H1 (cell line): ENCODE data around the gene ERICH2. TPM values are rescaled to one million over a fixed set of nuclear protein-coding genes. Genes with fewer than 3 reads are reported as not detected.

Experiments
- CTCF ChIA-PET: fragments of 300-600 bp; sonication (Branson Sonifier 250); formaldehyde crosslinking; loops from one replicate; lab custom pipeline; 2021; ENCODE audit not compliant: partially characterized antibody; lab: Charles Lee
- POLR2A ChIA-PET: fragments of 300-600 bp; sonication (Branson Sonifier 250); formaldehyde crosslinking; loops from one replicate; lab custom pipeline; 2021; ENCODE audit warnings: inconsistent platforms; ENCODE audit not compliant: partially characterized antibody; lab: Charles Lee
- DNase-seq, 2 experiments: peaks; one replicate each; pipeline versions ENCODE4 v3.0.0 to v3.0.0-alpha.2; 2010 to 2022; ENCODE audit warnings: low spot score in 2 of 2, low read depth in 1 of 2, mixed read lengths in 1 of 2
- FAIRE-seq: peaks from 2 replicates; lab custom pipeline; 2011; peaks lifted over from hg19 to GRCh38; lab: Jason Lieb, UNC
- H2AFZ ChIP-seq: 2 replicates; pipeline ENCODE4 v1.8.1; 2012; ENCODE audit warnings: low read length, inconsistent platforms
- H2AK5ac ChIP-seq: 2 replicates; pipeline ENCODE4 v1.6.1; 2013; ENCODE audit warnings: low read depth, low read length
- H2BK120ac ChIP-seq: replicated peaks from 2 replicates; pipeline ENCODE3; 2013; ENCODE audit warnings: low read depth, low read length, inconsistent platforms
- H2BK12ac ChIP-seq: 2 replicates; pipeline ENCODE4 v1.6.1; 2013; ENCODE audit warnings: low read depth, low read length
- H2BK15ac ChIP-seq: 2 replicates; pipeline ENCODE4 v1.6.1; 2013; ENCODE audit warnings: low read length
- H2BK20ac ChIP-seq: 2 replicates; pipeline ENCODE4 v1.6.1; 2013; ENCODE audit warnings: low read length
- H2BK5ac ChIP-seq: 2 replicates; pipeline ENCODE4 v1.6.1; 2013; ENCODE audit warnings: low read depth, low read length
- H3K14ac ChIP-seq: 2 replicates; pipeline ENCODE4 v1.6.1; 2013; ENCODE audit warnings: inconsistent platforms; ENCODE audit not compliant: insufficient read length
- H3K18ac ChIP-seq: 2 replicates; pipeline ENCODE4 v1.6.1; 2013; ENCODE audit warnings: low read length; ENCODE audit errors: extremely low read depth
- H3K23ac ChIP-seq: 2 replicates; pipeline ENCODE4 v1.6.1; 2013; ENCODE audit warnings: inconsistent platforms; ENCODE audit not compliant: insufficient read length
- H3K23me2 ChIP-seq: 2 replicates; pipeline ENCODE4 v1.6.1; 2013; ENCODE audit warnings: low read depth, low read length
- H3K27ac ChIP-seq: 2 replicates; pipeline ENCODE4 v1.6.1; 2011; ENCODE audit warnings: low read depth, low read length, inconsistent platforms
- H3K27me3 ChIP-seq, 4 experiments: replicated peaks in 1 of 4; 1 replicate in 1 of 4; 2 replicates in 3 of 4; pipeline versions ENCODE4 v1.6.1 to v1.8.1; 2011 to 2013; ENCODE audit warnings: low read length in 3 of 4, mild to moderate bottlenecking in 3 of 4, inconsistent platforms in 2 of 4, mixed read lengths in 2 of 4, moderate library complexity in 1 of 4; ENCODE audit not compliant: control insufficient read depth in 3 of 4, insufficient read depth in 3 of 4; ENCODE audit errors: extremely low read depth in 1 of 4
- H3K36me3 ChIP-seq, 4 experiments: 2 replicates each; pipeline versions ENCODE4 v1.6.1 to v1.8.1; 2011 to 2013; ENCODE audit warnings: mild to moderate bottlenecking in 4 of 4, low read length in 3 of 4, moderate library complexity in 2 of 4, control low read depth in 1 of 4, inconsistent platforms in 1 of 4; ENCODE audit not compliant: insufficient read depth in 4 of 4, control insufficient read depth in 2 of 4
- H3K4ac ChIP-seq: replicated peaks from 2 replicates; pipeline ENCODE3; 2013; ENCODE audit warnings: low read length, low read depth, mixed read lengths, inconsistent platforms; ENCODE audit not compliant: insufficient read length
- H3K4me1 ChIP-seq, 4 experiments: replicated peaks in 1 of 4; 1 replicate in 1 of 4; 2 replicates in 3 of 4; pipeline versions ENCODE4 v1.6.1 to v1.8.1; 2011 to 2013; ENCODE audit warnings: low read length in 3 of 4, inconsistent platforms in 2 of 4, mixed read lengths in 1 of 4; ENCODE audit not compliant: insufficient read depth in 4 of 4, control insufficient read depth in 3 of 4
- H3K4me2 ChIP-seq, 2 experiments: 2 replicates each; pipeline versions ENCODE4 v1.6.1 to v1.8.1; 2011 to 2013; ENCODE audit warnings: low read depth in 2 of 2, low read length in 2 of 2, control low read depth in 1 of 2, inconsistent platforms in 1 of 2, mild to moderate bottlenecking in 1 of 2; ENCODE audit not compliant: insufficient read depth in 1 of 2
- H3K4me3 ChIP-seq, 4 experiments: fragments of 200-600, 300-600 bp in 1 of 4; sonication (generic), shearing (Covaris generic), sonication (Bioruptor Twin) in 1 of 4; 2 replicates each; pipeline versions ENCODE4 v1.5.1 to v1.8.1; 2011 to 2016; ENCODE audit warnings: low read length in 4 of 4, low read depth in 3 of 4, control low read depth in 2 of 4, inconsistent platforms in 2 of 4, mild to moderate bottlenecking in 2 of 4, mixed read lengths in 1 of 4, moderate library complexity in 1 of 4; ENCODE audit not compliant: insufficient read depth in 2 of 4; ENCODE audit errors: extremely low read depth in 1 of 4
- H3K56ac ChIP-seq: replicated peaks from 2 replicates; pipeline ENCODE3; 2013; ENCODE audit warnings: low read depth, mild to moderate bottlenecking, mixed read lengths, low read length, inconsistent platforms; ENCODE audit not compliant: insufficient read length
- H3K79me1 ChIP-seq: 2 replicates; pipeline ENCODE4 v1.6.1; 2013; ENCODE audit warnings: low read depth, low read length, control low read depth
- H3K79me2 ChIP-seq, 2 experiments: 2 replicates each; pipeline versions ENCODE4 v1.6.1 to v1.8.1; 2012 to 2013; ENCODE audit warnings: low read length in 2 of 2, mild to moderate bottlenecking in 2 of 2, inconsistent platforms in 1 of 2; ENCODE audit not compliant: insufficient read depth in 2 of 2, control insufficient read depth in 1 of 2
- H3K9ac ChIP-seq, 4 experiments: replicated peaks in 1 of 4; 1 replicate in 1 of 4; 2 replicates in 3 of 4; pipeline versions ENCODE4 v1.6.1 to v1.8.1; 2011 to 2013; ENCODE audit warnings: low read depth in 3 of 4, low read length in 3 of 4, control low read depth in 2 of 4, mild to moderate bottlenecking in 2 of 4, moderate library complexity in 2 of 4, inconsistent platforms in 1 of 4; ENCODE audit errors: extremely low read depth in 1 of 4
- H3K9me3 ChIP-seq, 2 experiments: 2 replicates each; pipeline versions ENCODE4 v1.6.1 to v1.8.1; 2012 to 2013; ENCODE audit warnings: mild to moderate bottlenecking in 2 of 2, moderate library complexity in 2 of 2, control low read depth in 1 of 2, inconsistent platforms in 1 of 2, low read depth in 1 of 2, low read length in 1 of 2, mixed read lengths in 1 of 2; ENCODE audit not compliant: insufficient read depth in 2 of 2
- H4K20me1 ChIP-seq, 2 experiments: replicated peaks in 1 of 2; 2 replicates each; pipeline versions ENCODE3 to v1.8.1; 2011 to 2013; ENCODE audit warnings: inconsistent platforms in 2 of 2, low read length in 2 of 2, mild to moderate bottlenecking in 1 of 2; ENCODE audit not compliant: insufficient read depth in 2 of 2, control insufficient read depth in 1 of 2
- H4K5ac ChIP-seq: 2 replicates; pipeline ENCODE4 v1.6.1; 2013; ENCODE audit warnings: low read length, low read depth, mixed read lengths, inconsistent platforms; ENCODE audit not compliant: insufficient read length
- H4K8ac ChIP-seq: 2 replicates; pipeline ENCODE4 v1.8.0; 2013; ENCODE audit warnings: mild to moderate bottlenecking, moderate library complexity, low read length, inconsistent platforms; ENCODE audit not compliant: insufficient read depth; ENCODE audit errors: extremely low read depth
- H4K91ac ChIP-seq: replicated peaks from 2 replicates; pipeline ENCODE3; 2013; ENCODE audit warnings: low read length, mixed read lengths, inconsistent platforms; ENCODE audit not compliant: insufficient read length
- CHD2 ChIP-seq: IDR thresholded peaks from 2 replicates; pipeline ENCODE4 v1.6.1; 2012; ENCODE audit warnings: low read length, improper control_type of control experiment
- EP300 ChIP-seq, 2 experiments: IDR thresholded peaks; 1 replicate in 1 of 2; 2 replicates in 1 of 2; pipeline ENCODE4 v1.6.1; 2011 to 2012; ENCODE audit warnings: low read depth in 2 of 2, low read length in 2 of 2, mild to moderate bottlenecking in 2 of 2, borderline replicate concordance in 1 of 2, inconsistent platforms in 1 of 2, moderate library complexity in 1 of 2
- POLR2A ChIP-seq, 2 experiments: IDR thresholded peaks; 1 replicate in 1 of 2; 2 replicates in 1 of 2; pipeline ENCODE4 v1.6.1; 2011; ENCODE audit warnings: low read depth in 2 of 2, low read length in 2 of 2, mild to moderate bottlenecking in 2 of 2; ENCODE audit errors: control extremely low read depth in 1 of 2
- RBBP5 ChIP-seq: IDR thresholded peaks from 2 replicates; pipeline ENCODE4 v1.7.1; 2012; ENCODE audit warnings: low read depth, mild to moderate bottlenecking, inconsistent platforms, low read length, moderate library complexity, borderline replicate concordance
- RNF2 ChIP-seq: fragments of 200-900, 300-1000 bp; sonication (generic); IDR thresholded peaks from 2 replicates; pipeline ENCODE4 v1.7.1; 2016; ENCODE audit warnings: borderline replicate concordance, low read depth, mild to moderate bottlenecking, antibody characterized with exemption, low read length; ENCODE audit not compliant: poor library complexity, severe bottlenecking; ENCODE audit errors: missing control alignments
- SIRT6 ChIP-seq: IDR thresholded peaks from one replicate; pipeline ENCODE4 v1.7.1; 2012; ENCODE audit warnings: low read length, inconsistent platforms
- TEAD4 ChIP-seq: IDR thresholded peaks from 2 replicates; pipeline ENCODE4 v1.6.1; 2012; ENCODE audit warnings: low read depth, low read length, inconsistent platforms, mixed read lengths
- WGBS, 2 experiments: shearing (Covaris generic) in 1 of 2; methylation state at CpG; one replicate each; pipeline versions ENCODE4 v1.1.6 to v1.1.7; 2013 to 2015; ENCODE audit warnings: low lambda C conversion rate in 2 of 2, mixed read lengths in 2 of 2, inconsistent platforms in 1 of 2, low coverage in 1 of 2, missing lambda C conversion rate in 1 of 2; ENCODE audit not compliant: insufficient replicate concordance in 2 of 2, insufficient coverage in 1 of 2, insufficient read length in 1 of 2; ENCODE audit errors: extremely low coverage in 1 of 2, missing lambda C conversion rate in 1 of 2; 5-methylcytosine and 5-hydroxymethylcytosine counted together
- polyA plus RNA-seq, 7 experiments: library from polyadenylated mRNA; depleted of rRNA in 3 of 7; stranded (reverse) in 5 of 7; unstranded in 2 of 7; fragments of >200 nt in 5 of 7; fragments of 200-250 nt in 2 of 7; gene quantifications; 1 replicate in 5 of 7; 2 replicates in 1 of 7; 4 replicates in 1 of 7; pipeline versions ENCODE4 v1.2.1 to v1.2.3, GENCODE V29; 2011 to 2013; ENCODE audit warnings: missing spikeins in 2 of 7, mixed read lengths in 2 of 7
- total RNA-seq: library from RNA; stranded (reverse); fragmentation: NEBNext Ultra II Directional; extraction: Animal tissue kit (Norgen Biotek cat#: 25700); gene quantifications from 2 replicates; pipeline ENCODE4 v1.2.1, GENCODE V29; 2021
- TF ChIP-seq, protein P1 (sequence below): IDR thresholded peaks from 2 replicates; pipeline ENCODE4 v1.6.1; 2011; ENCODE audit warnings: low read depth, mild to moderate bottlenecking, low read length; ENCODE audit not compliant: insufficient read depth
- TF ChIP-seq, protein P2 (sequence below): IDR thresholded peaks from 2 replicates; pipeline ENCODE4 v1.6.1; 2012; ENCODE audit warnings: low read length, inconsistent platforms

The ERICH2 gene
- total and polyA plus RNA-seq, 2 of the 8 experiments (the other 6 are each of a cell fraction or from before 2014, with no cell fraction given): 0.20 to 2.1 TPM

GRCh38 chr2:170771421-170771937 lies 1.3 kb downstream of the ERICH2 start:
- Histone ChIP-seq H2AFZ (peak overlapping the region; percentile 84; the same call in 1 of the 2 replicates), H3K9ac (peak overlapping the region; percentile 45 to 68 (median 50); a peak in 4 of 7 replicates), H3K27me3 (no peaks in the 10 kb centered on the region), H3K23me2 (peaks cover 6% of the 10 kb centered on the region; the same call in 1 of the 2 replicates), H4K8ac (no peak overlapping the region), H3K27ac (peak overlapping the region; percentile 34; the same call in 1 of the 2 replicates), H3K14ac (no peak overlapping the region), H2AK5ac (no peak overlapping the region), H3K18ac (peak overlapping the region; percentile 90; the same call in 1 of the 2 replicates), H2BK12ac (0 out of 2 replicates have a peak overlapping the region, but pooled peaks have one; percentile 60), H3K23ac (no peak overlapping the region), H3K79me2 (no peaks in the 10 kb centered on the region), H2BK20ac (no peak overlapping the region), H4K20me1 (no peaks in the 10 kb centered on the region), H4K5ac (no peak overlapping the region), H3K4me1 (peaks cover 0 to 5% (median 2%) of the 10 kb centered on the region in 4 experiments; a peak in 3 of 7 replicates), H3K9me3 (no peaks in the 10 kb centered on the region), H2BK5ac (peak overlapping the region; percentile 93; the same call in 1 of the 2 replicates), H3K36me3 (no peaks in the 10 kb centered on the region), H3K4me2 (peak overlapping the region; percentile 79 to 90), H2BK120ac (peak overlapping the region; percentile 28), H3K56ac (peak overlapping the region; percentile 82), H3K4ac (no peak overlapping the region), H4K91ac (peak overlapping the region; percentile 73), H3K79me1 (no peaks in the 10 kb centered on the region; the same call in 1 of the 2 replicates), H2BK15ac (peak overlapping the region; percentile 95; the same call in 1 of the 2 replicates), H3K4me3 (peak overlapping the region; percentile 78 to 100 (median 82))
- POLR2A ChIA-PET: interaction anchor here (0.5 to 1.1 kb wide), 2 partner anchors 9 to 159 kb away, joined by 3 to 4 read pairs; no protein-coding TSS in a partner anchor
- FAIRE-seq (no peak), DNase-seq (no peak)
- WGBS, 2 experiments: 8% methylated on average over 15 of the region's 15 CpGs; no CpG with 5 or more reads in 1 of the 2 experiments
- CTCF ChIA-PET: interaction anchor here (1.3 to 1.8 kb wide), 5 partner anchors 32 to 101 kb away, joined by 3 to 7 read pairs (median 3); no protein-coding TSS in a partner anchor
- no peak for TF ChIP-seq TEAD4
- no peak for TF ChIP-seq EP300 (IDR thresholded peaks at IDR 0.05; ENCODE audit: borderline replicate concordance in 1 of 2, low read depth in 2 of 2, low read length in 2 of 2)
- TF ChIP-seq RNF2: no peak
- no peak; the same call in 1 of the 2 replicates for TF ChIP-seq RBBP5
- TF ChIP-seq, protein P1, sequence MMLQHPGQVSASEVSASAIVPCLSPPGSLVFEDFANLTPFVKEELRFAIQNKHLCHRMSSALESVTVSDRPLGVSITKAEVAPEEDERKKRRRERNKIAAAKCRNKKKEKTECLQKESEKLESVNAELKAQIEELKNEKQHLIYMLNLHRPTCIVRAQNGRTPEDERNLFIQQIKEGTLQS: no peak
- TF ChIP-seq POLR2A (IDR thresholded peaks at IDR 0.05; ENCODE audit: control extremely low read depth in 1 of 2, low read depth in 2 of 2, low read length in 2 of 2): 0 out of 3 replicates have a peak, but pooled peaks of 1 of the 2 experiments have one; percentile 10
- no peak for TF ChIP-seq SIRT6
- TF ChIP-seq, protein P2, sequence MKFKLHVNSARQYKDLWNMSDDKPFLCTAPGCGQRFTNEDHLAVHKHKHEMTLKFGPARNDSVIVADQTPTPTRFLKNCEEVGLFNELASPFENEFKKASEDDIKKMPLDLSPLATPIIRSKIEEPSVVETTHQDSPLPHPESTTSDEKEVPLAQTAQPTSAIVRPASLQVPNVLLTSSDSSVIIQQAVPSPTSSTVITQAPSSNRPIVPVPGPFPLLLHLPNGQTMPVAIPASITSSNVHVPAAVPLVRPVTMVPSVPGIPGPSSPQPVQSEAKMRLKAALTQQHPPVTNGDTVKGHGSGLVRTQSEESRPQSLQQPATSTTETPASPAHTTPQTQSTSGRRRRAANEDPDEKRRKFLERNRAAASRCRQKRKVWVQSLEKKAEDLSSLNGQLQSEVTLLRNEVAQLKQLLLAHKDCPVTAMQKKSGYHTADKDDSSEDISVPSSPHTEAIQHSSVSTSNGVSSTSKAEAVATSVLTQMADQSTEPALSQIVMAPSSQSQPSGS: no peak
- TF ChIP-seq CHD2: no peak
